Epithelial cell of proximal tubule (primary cell): ENCODE data around the gene TLNRD1. TPM values are rescaled to one million over a fixed set of nuclear protein-coding genes. Genes with fewer than 3 reads are reported as not detected.

Experiments
- DNase-seq: peaks from one replicate; pipeline ENCODE4 v3.0.0-alpha.2; 2011; ENCODE audit warnings: low read depth
- H3K4me3 ChIP-seq: 2 replicates; pipeline ENCODE4 v1.5.1; 2011; ENCODE audit warnings: low read depth, mild to moderate bottlenecking, low read length
- CTCF ChIP-seq: conservative IDR thresholded peaks from 2 replicates; pipeline ENCODE4 v1.5.1; 2012; ENCODE audit warnings: low read depth, mild to moderate bottlenecking, low read length
- total RNA-seq: library from RNA; depleted of rRNA; stranded (reverse); fragments of >200 nt; gene quantifications from 2 replicates; pipeline ENCODE4 v1.2.3, GENCODE V29; 2015

Gene TLNRD1
- total RNA-seq, 1 donor from 2014 or later = 45.4 TPM

GRCh38 chr15:81043281-81043934 lies 42.7 kb downstream of the TLNRD1 start:
- no peak for DNase-seq
- no peak overlapping the region for H3K4me3 ChIP-seq
- TF ChIP-seq CTCF = no peak

- no peak overlapping the region for H3K4me3 ChIP-seq
- DNase-seq = no peak
- TF ChIP-seq CTCF = no peak
These were observed 43.3 kb downstream of the TLNRD1 start for GRCh38 chr15:81043935-81044575.

GRCh38 chr15:81046290-81046689 lies 45.6 kb downstream of the TLNRD1 start:
- no peak overlapping the region for H3K4me3 ChIP-seq
- DNase-seq = no peak
- no peak for TF ChIP-seq CTCF

- TF ChIP-seq CTCF = no peak
- DNase-seq = no peak
- H3K4me3 ChIP-seq = no peak overlapping the region
These were observed 47.2 kb downstream of the TLNRD1 start for GRCh38 chr15:81047928-81048327.

- no peak for DNase-seq
- H3K4me3 ChIP-seq = no peak overlapping the region
- TF ChIP-seq CTCF = no peak
These were observed 49.1 kb downstream of the TLNRD1 start for GRCh38 chr15:81049835-81050234.

- no peak for DNase-seq
- TF ChIP-seq CTCF = no peak
- H3K4me3 ChIP-seq = no peak overlapping the region
These were observed 49.5 kb downstream of the TLNRD1 start for GRCh38 chr15:81050259-81050658.

- DNase-seq = no peak
- no peak for TF ChIP-seq CTCF
- no peak overlapping the region for H3K4me3 ChIP-seq
These were observed 50.1 kb downstream of the TLNRD1 start for GRCh38 chr15:81050805-81051204.
